GM19239 (cell line): ENCODE measurements around the gene CFAP299.
"Not testable (repeated sequence)": the region's sequence is repeated elsewhere in the genome, so short reads cannot be mapped to it uniquely, and the experiment has no call there.

Experiments used
- DNase-seq: peaks from one replicate; pipeline ENCODE4 v3.0.0; 2011; ENCODE audit warnings: low spot score; ENCODE audit not compliant: insufficient read length
- FAIRE-seq: peaks from 2 replicates; lab custom pipeline; 2011; peaks lifted over from hg19 to GRCh38; lab: Jason Lieb, UNC

Gene CFAP299

GRCh38 chr4:80335554-80336358 lies at the start of gene CFAP299:
Gene CFAP299 (plus strand): TSS chr4:80335730.
- DNase-seq (peak; percentile 39), FAIRE-seq (peak; percentile 84)

DNA sequence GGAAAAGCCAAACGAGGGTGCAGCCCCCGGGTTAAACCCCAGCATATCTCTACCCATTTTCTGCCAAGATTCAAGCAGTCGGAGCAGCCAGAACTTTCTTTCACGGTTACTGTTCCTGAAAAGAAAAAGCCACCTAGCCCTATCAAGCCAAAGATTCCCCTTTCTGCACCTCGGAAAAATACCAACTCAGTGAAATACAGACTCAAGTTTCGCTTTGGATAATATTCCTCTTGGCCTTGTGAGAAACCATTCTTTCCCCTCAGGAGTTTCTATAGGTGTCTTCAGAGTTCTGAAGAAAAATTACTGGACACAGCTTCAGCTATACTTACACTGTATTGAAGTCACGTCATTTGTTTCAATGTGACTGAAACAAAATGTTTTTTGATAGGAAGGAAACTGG lies 49.1 kb upstream of the CFAP299 start:
- no peak for FAIRE-seq
- no peak for DNase-seq

GRCh38 chr4:80290665-80291064 lies 44.9 kb upstream of the CFAP299 start:
- not testable (repeated sequence) for FAIRE-seq, DNase-seq

DNA sequence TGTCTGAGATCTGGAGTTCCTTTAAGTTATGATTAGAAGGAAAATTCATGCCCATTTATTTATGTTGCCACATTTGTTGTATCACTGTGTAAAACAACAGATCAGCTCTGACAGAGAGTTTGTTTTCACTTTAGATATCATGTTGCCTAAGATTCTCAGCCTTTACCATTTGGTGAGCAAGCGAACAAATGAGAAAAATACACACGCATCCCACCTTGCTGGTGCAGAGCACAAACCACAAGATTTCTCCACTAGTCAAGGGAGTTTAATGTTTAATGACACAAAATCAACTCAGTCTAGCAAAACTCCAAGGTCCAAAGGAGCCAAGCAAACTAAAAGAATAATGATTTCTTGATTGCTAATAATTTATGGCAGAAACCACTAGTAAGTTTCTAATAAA lies 41.3 kb upstream of the CFAP299 start:
- DNase-seq: no peak
- no peak for FAIRE-seq

- DNase-seq (no peak), FAIRE-seq (no peak)
Observed at GRCh38 chr4:80295336-80295735, 40.2 kb upstream of the CFAP299 start.

DNA sequence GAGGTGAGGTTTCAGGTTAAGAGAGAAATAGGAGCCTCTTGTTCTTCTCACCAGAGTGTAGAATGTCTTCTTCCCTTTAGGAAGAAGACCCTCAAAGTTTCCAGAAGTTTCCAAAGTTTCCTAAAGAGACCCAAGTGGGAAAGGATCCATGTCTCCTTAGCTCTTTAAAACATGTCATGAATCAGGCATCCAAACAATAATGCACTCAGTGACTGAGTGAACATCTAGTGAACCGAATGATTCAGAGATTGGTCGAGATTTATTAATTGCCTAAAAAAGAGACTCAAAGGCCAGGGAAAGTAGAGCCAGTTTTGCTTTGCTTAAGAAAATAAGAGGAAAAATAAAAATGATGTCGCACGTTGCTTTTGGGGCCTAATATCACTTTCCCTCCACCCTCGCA lies 39.7 kb upstream of the CFAP299 start:
- FAIRE-seq: no peak
- DNase-seq: no peak

- DNase-seq: no peak
- FAIRE-seq: no peak
Observed at GRCh38 chr4:80301884-80302283, 33.6 kb upstream of the CFAP299 start.

DNA sequence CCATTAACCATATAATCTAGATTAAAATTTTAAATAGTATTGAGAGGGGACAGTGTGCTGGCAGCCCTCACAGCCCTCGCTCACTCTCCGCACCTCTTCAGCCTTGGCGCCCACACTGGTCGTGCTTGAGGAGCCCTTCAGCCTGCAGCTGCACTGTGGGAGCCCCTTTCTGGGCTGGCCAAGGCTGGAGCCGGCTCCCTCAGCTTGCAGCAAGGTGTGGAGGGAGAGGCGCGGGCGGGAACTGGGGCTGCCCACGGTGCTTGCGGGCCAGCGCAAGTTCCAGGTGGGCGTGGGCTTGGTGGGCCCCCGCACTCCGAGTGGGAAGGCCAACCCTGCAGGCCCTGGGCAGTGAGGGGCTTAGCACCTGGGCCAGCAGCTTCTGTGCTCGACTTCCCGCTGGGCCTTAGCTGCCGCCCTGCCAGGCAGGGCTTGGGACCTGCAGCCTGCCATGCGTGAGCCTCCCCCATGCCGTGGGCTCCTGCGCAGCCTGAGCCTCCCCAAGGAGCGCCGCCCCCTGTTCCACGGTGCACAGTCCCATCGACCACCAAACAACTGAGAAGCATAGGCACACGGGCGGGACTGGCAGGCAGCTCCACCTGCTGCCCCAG lies 32.8 kb upstream of the CFAP299 start:
- DNase-seq (no peak), FAIRE-seq (no peak)

DNA sequence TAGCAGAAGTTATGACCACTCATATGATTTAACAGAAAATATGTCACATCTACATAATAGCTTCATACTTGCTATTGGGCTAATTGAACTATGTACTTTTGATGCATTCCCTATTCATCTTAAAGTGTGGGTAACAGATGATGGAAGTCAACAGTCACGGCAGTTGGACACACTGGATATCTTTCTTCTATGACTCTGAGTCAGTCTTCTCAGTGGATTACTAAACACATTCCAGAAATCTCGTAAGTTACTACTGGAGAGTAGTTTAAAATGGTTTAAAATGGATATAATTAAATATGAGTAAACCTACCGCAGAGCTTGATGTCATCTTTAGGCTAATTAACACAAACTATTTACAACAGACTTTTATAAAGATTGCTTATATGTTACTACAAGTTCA lies 30.1 kb upstream of the CFAP299 start:
- FAIRE-seq (no peak), DNase-seq (no peak)

GRCh38 chr4:80306260-80306659 lies 29.3 kb upstream of the CFAP299 start:
- no peak for DNase-seq
- FAIRE-seq: no peak

DNA sequence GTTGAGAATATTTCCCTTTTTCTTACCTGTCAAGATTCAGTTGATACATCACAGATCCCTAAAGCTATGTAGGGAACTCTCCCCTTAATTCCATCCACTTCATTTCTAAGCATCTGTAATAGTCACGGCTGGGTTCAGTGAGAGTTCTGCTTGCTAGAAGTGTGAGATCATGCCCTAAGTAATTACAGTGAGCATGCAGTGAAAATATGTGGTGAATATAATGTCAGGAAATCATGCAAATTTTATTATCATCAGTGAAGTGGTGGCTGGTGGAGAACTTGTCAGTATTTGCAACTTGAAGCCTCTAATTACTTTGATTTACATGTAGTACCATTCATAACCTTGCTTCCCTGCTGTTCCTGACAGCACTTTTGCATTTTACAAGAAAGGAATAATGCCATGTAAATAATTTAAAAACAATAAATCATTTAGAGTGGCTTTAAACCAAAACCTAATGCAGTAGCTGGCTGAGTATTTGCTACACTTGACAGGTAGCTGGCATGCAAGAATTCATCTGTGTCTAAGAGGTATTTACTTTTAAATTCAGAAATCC lies 28.3 kb upstream of the CFAP299 start:
- FAIRE-seq: no peak

DNA sequence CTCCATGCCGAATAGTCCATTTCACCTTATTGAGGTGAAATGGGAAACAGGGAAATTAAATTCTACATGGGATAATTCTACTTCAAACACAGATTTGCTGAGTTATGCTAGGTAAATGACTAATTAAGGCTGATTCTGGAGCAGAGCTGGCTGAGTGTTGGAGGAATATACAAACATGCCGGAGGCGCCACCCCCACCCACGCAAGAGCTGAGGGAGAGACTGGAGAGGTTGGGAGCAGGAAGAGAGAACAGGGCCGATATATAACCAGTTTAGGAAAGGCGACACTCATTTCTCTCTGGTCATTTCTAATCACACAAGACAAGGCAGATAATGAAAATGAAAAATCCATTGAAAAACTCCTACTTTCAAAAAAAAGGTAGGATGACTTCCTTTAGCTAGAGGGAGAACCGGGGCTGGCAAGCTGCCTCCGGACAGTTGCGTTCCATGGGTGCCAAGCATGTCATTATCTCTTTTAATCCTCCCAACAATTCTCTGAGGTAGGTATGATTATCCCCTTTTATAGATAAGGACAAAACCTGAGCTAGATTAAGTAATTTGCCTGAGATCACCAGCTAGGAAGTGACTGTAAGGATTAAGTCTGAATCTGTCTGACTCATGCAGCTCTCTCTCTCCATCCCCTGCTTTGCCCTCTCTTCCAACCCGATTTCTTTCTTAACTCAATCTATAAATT lies 27.6 kb upstream of the CFAP299 start:
- DNase-seq (no peak), FAIRE-seq (no peak)

More for the DNA sequence above, 28.3 kb upstream of the CFAP299 start:
- no peak for DNase-seq

DNA sequence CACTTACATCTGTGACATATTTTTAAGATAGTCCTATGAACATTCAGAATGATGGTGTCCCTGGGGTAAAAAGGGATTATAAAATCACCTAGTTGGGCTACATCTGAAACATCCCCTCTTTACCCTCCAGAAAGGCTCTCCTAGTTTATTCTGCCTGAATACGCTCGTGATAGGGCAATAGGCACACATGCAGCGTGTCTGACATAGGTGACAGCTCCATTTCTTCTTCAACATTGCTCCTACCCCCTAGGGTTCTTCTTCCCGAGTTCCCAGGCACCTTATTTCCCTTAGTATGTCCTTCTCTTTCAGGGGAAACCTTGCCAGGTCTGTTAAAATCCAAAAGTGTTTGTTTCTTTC lies 27.1 kb upstream of the CFAP299 start:
- FAIRE-seq (no peak), DNase-seq (no peak)

DNA sequence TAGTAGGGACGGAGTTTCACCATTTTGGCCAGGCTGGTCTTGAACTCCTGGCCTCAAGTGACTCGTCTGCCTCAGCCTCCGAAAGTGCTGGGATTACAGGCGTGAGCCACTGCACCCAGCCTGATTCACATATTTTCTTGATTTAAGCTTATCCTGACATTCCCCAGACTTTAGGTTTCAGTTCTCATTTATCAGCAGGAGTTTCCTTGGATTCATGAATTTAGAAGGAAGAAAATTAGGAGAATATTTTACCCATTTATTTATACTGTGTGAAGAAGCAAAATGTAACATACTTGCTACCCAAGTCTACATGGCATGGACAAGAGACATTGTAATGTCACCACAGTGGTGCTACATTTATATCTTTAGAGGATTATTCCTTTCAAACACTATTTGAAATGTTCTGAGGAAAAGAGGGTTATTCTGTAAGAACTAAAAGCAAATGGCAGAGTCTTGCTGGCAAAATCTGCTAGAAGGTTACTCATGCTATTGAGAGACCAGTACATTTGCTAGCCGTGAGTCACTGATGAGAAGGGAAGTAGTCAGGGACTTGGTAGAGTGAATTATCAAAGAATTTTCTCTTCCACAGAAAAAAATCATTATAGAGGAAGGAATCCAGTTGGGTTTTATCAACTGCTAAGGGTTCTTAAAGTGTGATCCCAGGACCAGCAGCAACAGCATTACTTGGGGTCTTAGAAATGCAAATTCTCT lies 26.1 kb upstream of the CFAP299 start:
- FAIRE-seq (no peak), DNase-seq (no peak)

DNA sequence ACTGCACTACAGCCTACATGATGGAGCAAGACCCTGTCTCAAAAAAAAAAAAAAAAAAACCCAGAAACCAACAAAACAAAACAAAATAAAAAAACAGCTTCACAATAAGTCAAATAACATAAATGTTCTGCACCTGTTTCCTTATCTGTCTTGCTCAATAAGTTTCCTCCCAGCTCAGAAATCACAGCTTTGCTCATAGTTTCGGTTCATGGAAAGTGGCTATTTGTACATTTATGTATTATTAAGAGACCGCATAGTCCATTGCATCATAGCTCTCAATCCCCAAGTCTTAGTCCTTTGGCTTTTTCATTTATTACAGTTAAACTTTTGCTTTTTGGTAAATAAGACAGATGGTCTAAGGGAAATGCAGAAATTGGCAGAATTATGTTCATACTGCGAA lies 24.4 kb upstream of the CFAP299 start:
- FAIRE-seq (no peak), DNase-seq (no peak)

DNA sequence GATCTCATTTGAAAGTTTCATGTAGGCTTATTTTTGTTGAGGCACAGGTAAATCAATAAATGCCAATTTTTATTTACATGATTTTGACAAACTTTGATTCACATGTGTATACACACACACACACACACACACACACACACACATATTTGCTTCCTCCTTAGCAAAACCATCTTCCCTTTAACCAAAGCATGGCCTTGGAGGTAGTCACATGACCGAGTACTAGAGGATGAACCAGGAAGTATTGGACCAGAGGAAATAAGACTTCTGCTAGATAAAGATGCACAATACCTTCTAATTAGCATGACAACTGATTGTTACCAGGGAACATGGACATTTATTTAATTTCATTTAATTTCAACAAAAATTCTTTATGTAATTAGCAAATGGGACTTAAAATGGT lies 23.4 kb upstream of the CFAP299 start:
- DNase-seq: no peak
- FAIRE-seq: no peak

DNA sequence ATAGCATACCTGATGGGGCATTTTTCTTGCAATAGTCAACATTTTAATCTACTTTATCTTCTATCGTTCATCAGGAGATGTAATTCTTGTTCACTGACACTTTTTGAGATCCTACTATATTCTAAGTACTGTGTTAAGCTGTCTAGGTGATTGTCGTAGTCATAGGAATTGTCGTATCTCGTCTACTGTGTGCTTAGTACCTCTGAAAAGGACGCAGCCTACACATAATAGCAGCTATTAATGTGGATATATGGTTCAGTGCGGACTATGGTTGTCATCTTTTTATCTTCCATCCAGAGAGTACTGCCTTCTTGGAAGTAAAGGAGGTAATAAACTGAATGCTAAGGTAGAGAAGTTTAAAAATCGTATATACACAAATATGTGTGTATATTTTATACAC lies 21.9 kb upstream of the CFAP299 start:
- FAIRE-seq (no peak), DNase-seq (no peak)

DNA sequence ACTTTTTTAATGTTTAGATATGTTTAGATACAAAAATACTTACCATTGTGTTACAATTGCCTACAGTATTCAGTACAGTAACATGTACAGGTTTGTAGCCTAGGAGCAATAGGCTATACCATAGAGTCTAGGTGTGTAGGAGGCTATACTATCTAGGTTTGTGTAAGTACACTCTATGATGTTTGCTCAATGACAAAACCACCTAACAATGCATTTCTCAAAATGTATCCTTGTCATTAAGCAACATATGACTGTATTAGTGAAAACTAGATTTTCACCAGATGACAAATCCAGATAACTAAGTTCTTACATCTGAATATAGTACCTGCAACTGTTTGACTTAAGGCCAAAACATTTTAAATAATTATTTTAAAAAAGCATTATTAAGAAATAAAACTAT lies 19.7 kb upstream of the CFAP299 start:
- not testable (repeated sequence) for DNase-seq, FAIRE-seq

- FAIRE-seq: no peak
- DNase-seq: no peak
Observed at GRCh38 chr4:80321341-80321740, 14.2 kb upstream of the CFAP299 start.

- no peak for DNase-seq
- no peak for FAIRE-seq
Observed at GRCh38 chr4:80321776-80322175, 13.8 kb upstream of the CFAP299 start.
